Measurements from ENCODE around the gene IPO4. TPM values are rescaled to one million over a fixed set of nuclear protein-coding genes. Genes with fewer than 3 reads are reported as not detected.

IPO4 gene
- total and polyA plus RNA-seq, 9 of the 15 experiments (the other 6 are each of a cell fraction or from before 2014, with no cell fraction given): 7.3 to 122 (median 31.8) TPM

DNA sequence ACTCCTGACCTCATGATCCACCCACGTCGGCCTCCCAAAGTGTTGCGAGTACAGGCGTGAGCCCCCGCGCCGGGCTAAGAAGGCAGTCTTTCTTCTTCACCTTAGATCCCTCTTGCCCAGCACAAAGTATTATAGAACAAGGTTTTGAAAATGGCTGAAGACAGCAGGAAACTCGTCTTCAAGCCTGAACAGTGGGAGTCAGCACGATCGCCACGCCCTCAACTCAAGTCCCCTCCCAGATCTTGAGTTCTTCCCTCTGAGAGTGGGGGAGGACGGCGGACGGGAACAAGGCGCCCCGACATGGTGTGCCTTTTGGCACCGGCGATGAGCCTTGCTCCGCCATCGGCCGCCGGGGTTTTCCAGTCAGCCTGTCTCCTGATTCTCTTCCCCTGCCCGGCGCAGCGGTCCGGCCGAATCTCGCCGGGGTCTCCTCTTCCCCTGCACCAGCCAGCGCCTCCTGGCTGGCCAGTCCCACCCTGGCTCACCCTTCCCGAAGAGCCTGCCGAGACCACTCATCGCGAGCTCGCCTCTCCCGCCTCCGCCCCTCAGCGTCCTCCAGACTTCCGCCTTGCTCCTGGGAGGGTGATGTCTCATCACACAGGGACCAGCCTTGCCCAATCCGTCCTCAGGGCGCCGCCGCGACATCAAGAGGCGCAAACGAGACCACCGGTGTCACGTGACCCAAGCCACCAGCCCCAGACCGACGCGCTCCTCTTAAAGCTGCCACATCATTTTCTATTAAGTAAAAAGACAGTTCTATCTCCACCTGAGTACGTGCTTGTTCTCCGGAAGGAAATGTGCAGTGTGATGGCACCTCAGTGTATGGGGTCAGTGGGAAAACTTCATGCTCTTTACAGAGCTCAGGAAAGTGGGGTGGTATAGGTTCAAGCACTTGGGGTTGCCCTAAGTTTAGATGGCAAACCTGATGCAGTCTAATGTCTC is 24.6 kb upstream of the IPO4 start, which contains the start of gene CHMP4A (continued):
- TF ChIP-seq ZNF431 (CRISPR knock-in tag; IDR thresholded peaks at IDR 0.05) (0 out of 2 replicates have a peak, but pooled peaks have one; percentile 33), ZNF408 (CRISPR knock-in tag; IDR thresholded peaks at IDR 0.05; ENCODE audit: low read depth) (no peak), MBD2 (IDR thresholded peaks at IDR 0.05; ENCODE audit: borderline replicate concordance, low read depth) (peak; percentile 87), ZNF134 (CRISPR knock-in tag; conservative IDR thresholded peaks at IDR 0.05) (no peak), ZBTB9 (CRISPR knock-in tag; IDR thresholded peaks at IDR 0.05) (peak; percentile 57; the same call in 1 of the 2 replicates), CCNT2 (IDR thresholded peaks at IDR 0.05; ENCODE audit: borderline replicate concordance, extremely low read depth, insufficient read length, low read depth, low read length) (peak; percentile 57), CHAMP1 (IDR thresholded peaks at IDR 0.05) (no peak), MCM2 (IDR thresholded peaks at IDR 0.05; ENCODE audit: low read depth) (no peak), RAD21 (CRISPR knock-in tag; conservative IDR thresholded peaks at IDR 0.05 in 1 of 2, IDR thresholded peaks at IDR 0.05 in 1 of 2) (0 out of 4 replicates have a peak, but pooled peaks of 1 of the 2 experiments have one; percentile 6)
- TF ChIP-seq, protein P1, sequence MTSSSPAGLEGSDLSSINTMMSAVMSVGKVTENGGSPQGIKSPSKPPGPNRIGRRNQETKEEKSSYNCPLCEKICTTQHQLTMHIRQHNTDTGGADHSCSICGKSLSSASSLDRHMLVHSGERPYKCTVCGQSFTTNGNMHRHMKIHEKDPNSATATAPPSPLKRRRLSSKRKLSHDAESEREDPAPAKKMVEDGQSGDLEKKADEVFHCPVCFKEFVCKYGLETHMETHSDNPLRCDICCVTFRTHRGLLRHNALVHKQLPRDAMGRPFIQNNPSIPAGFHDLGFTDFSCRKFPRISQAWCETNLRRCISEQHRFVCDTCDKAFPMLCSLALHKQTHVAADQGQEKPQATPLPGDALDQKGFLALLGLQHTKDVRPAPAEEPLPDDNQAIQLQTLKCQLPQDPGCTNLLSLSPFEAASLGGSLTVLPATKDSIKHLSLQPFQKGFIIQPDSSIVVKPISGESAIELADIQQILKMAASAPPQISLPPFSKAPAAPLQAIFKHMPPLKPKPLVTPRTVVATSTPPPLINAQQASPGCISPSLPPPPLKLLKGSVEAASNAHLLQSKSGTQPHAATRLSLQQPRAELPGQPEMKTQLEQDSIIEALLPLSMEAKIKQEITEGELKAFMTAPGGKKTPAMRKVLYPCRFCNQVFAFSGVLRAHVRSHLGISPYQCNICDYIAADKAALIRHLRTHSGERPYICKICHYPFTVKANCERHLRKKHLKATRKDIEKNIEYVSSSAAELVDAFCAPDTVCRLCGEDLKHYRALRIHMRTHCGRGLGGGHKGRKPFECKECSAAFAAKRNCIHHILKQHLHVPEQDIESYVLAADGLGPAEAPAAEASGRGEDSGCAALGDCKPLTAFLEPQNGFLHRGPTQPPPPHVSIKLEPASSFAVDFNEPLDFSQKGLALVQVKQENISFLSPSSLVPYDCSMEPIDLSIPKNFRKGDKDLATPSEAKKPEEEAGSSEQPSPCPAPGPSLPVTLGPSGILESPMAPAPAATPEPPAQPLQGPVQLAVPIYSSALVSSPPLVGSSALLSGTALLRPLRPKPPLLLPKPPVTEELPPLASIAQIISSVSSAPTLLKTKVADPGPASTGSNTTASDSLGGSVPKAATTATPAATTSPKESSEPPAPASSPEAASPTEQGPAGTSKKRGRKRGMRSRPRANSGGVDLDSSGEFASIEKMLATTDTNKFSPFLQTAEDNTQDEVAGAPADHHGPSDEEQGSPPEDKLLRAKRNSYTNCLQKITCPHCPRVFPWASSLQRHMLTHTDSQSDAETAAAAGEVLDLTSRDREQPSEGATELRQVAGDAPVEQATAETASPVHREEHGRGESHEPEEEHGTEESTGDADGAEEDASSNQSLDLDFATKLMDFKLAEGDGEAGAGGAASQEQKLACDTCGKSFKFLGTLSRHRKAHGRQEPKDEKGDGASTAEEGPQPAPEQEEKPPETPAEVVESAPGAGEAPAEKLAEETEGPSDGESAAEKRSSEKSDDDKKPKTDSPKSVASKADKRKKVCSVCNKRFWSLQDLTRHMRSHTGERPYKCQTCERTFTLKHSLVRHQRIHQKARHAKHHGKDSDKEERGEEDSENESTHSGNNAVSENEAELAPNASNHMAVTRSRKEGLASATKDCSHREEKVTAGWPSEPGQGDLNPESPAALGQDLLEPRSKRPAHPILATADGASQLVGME (CRISPR knock-in tag; IDR thresholded peaks at IDR 0.05): no peak
- TF ChIP-seq, protein P2, sequence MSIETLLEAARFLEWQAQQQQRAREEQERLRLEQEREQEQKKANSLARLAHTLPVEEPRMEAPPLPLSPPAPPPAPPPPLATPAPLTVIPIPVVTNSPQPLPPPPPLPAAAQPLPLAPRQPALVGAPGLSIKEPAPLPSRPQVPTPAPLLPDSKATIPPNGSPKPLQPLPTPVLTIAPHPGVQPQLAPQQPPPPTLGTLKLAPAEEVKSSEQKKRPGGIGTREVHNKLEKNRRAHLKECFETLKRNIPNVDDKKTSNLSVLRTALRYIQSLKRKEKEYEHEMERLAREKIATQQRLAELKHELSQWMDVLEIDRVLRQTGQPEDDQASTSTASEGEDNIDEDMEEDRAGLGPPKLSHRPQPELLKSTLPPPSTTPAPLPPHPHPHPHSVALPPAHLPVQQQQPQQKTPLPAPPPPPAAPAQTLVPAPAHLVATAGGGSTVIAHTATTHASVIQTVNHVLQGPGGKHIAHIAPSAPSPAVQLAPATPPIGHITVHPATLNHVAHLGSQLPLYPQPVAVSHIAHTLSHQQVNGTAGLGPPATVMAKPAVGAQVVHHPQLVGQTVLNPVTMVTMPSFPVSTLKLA (conservative IDR thresholded peaks at IDR 0.05): peak; percentile 79 to 90
- TF ChIP-seq, protein P3, sequence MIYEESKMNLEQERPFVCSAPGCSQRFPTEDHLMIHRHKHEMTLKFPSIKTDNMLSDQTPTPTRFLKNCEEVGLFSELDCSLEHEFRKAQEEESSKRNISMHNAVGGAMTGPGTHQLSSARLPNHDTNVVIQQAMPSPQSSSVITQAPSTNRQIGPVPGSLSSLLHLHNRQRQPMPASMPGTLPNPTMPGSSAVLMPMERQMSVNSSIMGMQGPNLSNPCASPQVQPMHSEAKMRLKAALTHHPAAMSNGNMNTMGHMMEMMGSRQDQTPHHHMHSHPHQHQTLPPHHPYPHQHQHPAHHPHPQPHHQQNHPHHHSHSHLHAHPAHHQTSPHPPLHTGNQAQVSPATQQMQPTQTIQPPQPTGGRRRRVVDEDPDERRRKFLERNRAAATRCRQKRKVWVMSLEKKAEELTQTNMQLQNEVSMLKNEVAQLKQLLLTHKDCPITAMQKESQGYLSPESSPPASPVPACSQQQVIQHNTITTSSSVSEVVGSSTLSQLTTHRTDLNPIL (CRISPR knock-in tag; IDR thresholded peaks at IDR 0.05): no peak
